GM18520 (cell line): Measurements from ENCODE around the gene AP1G2.
A peak's percentile ranks its signal among the peaks of the same experiment; 100 is the strongest.
"Not testable (repeated sequence)": the region's sequence is repeated elsewhere in the genome, so short reads cannot be mapped to it uniquely, and the experiment has no call there.

Experiments
- ATAC-seq: cut with Tn5 transposase; IDR thresholded peaks from one replicate; pipeline ENCODE4 v1.9.1; 2021; ENCODE audit not compliant: unreplicated experiment

Gene AP1G2

GRCh38 chr14:23600322-23600707, 32.7 kb upstream of the AP1G2 start:
- ATAC-seq = no peak

GRCh38 chr14:23594191-23594590, 26.6 kb upstream of the AP1G2 start:
- not testable (repeated sequence) for ATAC-seq

DNA sequence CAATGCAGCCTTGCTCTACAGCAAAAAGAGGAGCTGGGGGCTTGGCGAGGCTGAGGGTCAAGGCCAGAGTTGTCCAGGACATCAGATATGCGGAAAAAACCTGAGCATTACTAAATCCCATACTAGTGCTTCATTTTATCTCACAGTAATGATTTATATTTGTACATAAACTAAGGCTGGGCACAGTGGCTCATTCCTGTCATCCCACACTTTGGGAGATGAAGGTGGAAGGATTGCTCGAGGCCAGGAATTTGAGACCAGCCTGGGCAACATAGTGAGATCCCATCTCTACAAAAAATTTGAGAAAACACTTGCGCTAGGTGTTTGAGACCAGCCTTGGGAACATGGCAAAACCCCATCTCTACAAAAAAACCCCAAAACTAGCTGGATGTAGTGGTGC, 22.6 kb upstream of the AP1G2 start:
- no peak for ATAC-seq

- ATAC-seq = no peak
Observed at GRCh38 chr14:23589606-23590005, 22.0 kb upstream of the AP1G2 start.

DNA sequence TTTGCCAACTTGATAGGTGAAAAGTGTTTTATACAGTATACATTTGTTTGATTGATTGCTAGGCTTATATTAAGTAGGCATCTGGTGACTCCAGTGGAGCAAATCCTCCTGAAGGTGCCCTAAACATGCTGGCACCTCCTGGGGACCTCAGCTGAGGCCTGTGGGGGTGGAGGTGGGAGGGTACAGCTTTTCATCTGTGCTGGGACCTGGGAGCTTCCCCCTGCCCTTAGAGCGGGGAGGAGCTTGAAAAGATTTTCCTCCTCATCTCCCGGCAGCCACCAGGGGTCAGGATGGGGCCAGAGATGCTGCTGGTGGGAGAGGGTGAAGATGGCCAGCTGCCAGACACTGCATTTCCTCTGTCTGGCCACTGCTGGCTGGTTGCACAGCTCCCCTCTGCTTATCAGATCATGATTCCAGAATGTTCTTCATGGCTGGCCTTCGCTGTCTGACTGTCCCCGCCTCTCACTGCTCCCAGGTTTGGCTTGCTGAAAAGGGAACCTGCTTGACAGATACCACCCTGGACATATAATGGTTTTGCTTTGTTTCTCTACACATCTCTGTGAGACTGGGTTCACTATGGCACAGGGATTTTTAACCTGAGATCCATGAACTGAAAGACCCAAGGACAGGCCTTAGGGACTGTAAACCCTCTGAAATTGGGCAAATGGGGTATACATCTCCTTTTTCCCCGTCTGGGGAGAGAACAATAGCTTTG, 21.4 kb upstream of the AP1G2 start:
- peak; percentile 71 for ATAC-seq

- not testable (repeated sequence) for ATAC-seq
Observed at GRCh38 chr14:23584527-23585203, 17.1 kb upstream of the AP1G2 start.

GRCh38 chr14:23583761-23584526, 16.4 kb upstream of the AP1G2 start:
- not testable (repeated sequence) for ATAC-seq

DNA sequence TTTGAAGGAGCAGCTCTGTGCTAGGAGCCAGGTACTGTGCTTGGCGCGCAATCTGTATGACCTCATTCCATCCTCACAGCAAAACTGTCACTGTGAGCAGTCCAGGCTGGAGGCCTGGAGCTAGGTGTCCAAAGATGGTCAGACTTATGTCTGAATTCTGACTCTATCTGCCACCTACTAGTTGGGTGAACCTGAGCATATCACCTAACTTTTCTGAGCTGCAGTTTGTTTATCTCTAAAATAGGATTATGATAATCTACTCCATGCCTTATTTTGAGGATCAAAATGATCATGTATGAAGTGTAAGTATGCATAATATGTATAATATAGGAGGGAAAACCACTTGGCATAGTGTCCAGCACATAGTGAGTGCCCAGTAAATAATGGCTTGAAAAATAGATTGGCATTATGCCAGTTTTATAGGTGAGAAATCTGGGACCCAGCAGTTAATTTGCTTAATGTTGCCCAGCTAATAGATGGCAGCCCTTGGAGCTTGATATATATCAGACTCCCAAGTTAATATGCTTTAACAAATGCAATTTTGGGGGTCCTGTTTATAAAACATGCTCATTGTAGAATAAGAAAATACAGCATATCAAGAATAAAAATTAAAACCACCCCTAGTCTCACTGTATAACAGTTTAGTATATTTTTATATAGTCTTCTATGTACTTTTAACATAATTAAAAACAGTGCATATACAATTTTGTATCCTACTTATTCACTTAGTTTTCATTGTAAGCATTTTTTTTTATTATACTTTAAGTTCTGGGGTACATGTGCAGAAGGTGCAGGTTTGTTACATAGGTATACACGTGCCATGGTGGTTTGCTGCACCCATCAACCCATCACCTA, 15.5 kb upstream of the AP1G2 start:
- ATAC-seq = no peak

DNA sequence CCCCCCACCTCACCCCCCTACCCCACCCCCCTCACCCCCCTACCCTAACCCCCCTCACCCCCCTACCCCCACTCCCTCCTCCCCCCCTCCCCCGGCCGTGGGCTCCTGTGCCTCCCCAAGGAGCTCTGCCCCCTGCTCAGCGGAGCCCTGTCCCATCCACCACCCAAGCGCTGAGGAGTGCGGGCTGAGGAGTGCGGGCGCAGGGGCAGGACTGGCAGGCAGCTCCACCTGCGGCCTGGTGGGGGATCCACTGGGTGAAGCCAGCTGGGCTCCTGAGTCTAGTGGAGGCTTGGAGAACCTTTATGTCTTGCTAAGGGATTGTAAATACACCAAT, 13.3 kb upstream of the AP1G2 start:
- no peak for ATAC-seq

DNA sequence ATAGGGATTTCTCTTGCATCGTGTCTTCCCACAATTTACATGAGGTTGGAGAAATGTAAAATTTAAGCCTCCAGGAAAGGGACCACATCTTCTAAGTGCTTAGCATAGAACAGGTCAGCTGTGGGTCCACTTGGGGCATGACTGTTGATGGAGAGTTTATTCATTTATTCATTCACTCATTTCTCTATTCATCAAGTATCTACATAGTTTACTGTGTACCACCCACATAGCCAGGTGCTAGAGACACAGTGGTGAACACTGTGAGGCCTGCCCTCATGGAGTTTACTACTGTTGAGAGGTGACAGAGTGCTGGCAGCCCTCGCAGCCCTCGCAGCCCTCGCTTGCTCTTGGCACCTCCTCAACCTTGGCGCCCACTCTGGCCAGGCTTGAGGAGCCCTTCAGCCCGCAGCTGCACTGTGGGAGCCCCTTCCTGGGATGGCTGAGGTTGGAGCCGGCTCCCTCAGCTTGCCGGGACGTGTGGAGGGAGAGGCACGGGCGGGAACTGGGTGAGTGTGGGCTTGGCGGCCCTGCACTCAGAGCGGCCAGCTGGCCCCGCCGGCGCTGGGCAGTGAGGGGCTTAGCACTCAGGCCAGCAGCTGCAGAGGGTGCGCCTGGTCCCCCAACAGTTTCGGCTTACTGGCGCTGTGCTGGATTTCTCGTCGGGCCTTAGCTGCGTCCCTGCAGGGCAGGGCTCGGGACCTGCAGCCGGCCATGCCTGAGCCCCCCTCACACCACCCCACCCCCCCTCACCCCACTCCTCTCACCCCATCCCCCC, 12.7 kb upstream of the AP1G2 start:
- no peak for ATAC-seq

GRCh38 chr14:23579739-23580138, 12.1 kb upstream of the AP1G2 start:
- no peak for ATAC-seq

GRCh38 chr14:23579311-23579630, 11.7 kb upstream of the AP1G2 start:
- ATAC-seq = no peak

GRCh38 chr14:23578560-23579310, 11.1 kb upstream of the AP1G2 start, which contains the start of gene JPH4:
Gene JPH4 (minus strand): TSS chr14:23578790. CDS start chr14:23577453, 1,337 bp downstream.
- ATAC-seq = no peak

- ATAC-seq = no peak
Observed at GRCh38 chr14:23577710-23578392, 10.3 kb upstream of the AP1G2 start.

- no peak for ATAC-seq
Observed at GRCh38 chr14:23577004-23577681, 9.6 kb upstream of the AP1G2 start.

DNA sequence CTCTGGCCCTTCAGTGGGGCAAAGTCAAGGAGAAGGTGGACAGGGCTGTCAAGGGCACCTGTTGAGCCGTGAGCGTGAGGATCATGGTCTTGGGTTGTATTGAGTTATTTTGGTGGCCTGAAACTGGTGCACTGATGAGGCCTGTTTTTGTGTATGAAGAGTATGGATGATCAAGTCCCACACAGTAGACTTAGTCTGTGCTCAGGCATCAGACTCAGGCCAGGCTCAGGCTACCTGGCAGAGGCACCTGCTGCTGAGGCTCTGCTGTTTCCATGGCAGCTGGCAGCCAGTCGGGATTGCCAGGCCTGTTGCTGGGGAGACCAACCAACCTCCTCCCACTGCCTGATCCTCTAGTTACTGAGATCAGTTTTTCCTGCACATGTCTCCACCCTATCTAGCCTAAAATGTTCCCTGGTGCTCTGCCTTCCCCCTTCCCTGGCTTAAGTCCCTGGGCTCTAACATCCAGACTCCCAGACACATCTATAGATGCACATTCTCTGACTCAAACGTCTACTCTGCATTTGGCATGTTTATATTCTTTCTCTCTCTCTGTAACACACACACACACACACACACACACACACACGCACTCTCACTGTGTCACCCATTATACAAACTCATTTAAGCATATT, 5.9 kb upstream of the AP1G2 start:
- ATAC-seq = no peak

DNA sequence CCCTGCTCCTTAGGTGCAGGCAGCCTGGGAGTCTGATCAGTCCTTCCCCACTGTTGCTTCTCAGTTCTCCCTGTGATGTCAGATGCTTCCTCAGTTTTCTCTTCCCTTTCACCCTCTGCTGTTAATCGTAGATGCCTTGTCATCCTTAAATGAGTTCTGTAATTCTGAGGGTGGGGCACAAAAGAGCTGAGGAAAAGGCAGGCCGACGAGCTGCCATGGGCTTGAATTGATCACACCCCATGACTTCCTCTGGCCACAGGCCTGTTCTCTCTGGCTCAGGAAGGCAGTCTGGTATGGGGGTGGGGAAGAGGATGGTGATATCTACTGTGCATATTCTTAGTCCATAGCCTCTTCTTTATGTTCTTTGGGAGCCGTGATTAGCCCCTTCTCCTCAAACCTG, 5.2 kb upstream of the AP1G2 start:
- ATAC-seq = no peak

DNA sequence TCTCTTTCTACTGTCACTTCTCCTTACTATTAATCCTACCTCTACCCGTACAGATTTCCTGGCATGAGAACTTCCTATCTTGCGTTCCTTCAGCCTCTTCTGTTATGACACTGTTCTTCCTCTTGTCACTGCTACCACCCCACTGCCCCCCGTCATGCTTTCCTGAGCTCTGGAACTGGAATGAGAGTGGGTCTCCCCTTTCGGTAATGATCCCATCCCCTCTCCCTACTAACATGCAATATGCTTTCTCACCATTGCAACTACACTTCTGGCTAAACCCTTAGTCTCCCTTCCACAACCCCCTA, 4.9 kb upstream of the AP1G2 start:
- ATAC-seq = no peak
